ENCODE measurements around the gene RBM17.
"Not testable (repeated sequence)": the region's sequence is repeated elsewhere in the genome, so short reads cannot be mapped to it uniquely, and the experiment has no call there.

RBM17 gene

GRCh38 chr10:6134099-6134823 lies 45.4 kb downstream of the RBM17 start:
- in situ Hi-C loops (cut with MboI; ENCODE audit: low sequenced_read_pairs) = no loop called here

DNA sequence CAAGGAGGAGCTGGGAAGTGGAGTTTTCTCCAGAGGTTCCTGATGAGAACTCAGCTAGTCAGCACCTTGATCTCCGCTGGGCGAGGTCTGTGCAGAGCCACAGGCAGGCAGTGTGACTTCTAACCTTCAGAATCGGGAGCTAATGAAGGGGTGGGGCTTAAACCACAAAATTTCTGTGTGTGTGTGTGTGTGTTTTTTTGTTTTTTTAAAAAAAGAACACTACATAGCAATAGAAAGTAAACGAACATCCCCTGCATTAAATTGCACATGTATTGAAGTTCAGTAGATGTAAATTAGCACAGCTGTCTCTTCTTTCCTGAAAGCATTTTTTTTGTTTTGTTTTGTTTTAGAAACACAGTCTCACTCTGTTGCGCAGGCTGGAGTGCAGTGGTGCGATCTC lies 46.2 kb downstream of the RBM17 start:
- in situ Hi-C loops (cut with MboI; ENCODE audit: low sequenced_read_pairs) = no loop called here

DNA sequence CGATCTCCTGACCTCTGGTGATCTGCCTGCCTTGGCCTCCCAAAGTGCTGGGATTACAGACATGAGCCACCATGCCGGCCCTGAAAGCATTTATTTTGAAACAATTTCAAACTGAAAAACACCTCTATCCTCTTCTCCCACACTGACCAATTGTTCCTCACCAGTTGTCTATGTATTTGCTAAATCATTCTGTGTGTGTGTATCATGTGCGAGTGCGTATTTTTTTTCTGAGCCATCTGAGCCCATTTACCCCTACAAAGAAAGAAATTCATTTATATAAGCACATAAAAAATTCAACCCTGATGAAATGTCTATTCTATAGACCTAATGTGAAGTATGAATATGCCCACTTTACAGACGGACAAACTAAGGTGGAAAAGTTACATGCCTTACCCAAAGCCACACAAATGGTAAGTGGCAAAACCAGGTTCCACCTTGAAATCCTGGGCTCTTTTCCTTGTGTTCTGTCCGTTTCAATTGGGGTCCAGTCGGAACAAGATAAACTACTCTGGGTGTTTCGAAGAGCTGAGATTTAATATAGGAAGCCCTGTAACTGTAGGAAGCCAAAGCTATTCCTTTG lies 46.8 kb downstream of the RBM17 start:
- in situ Hi-C loops (cut with MboI; ENCODE audit: low sequenced_read_pairs) = no loop called here

- in situ Hi-C loops (cut with MboI; ENCODE audit: low sequenced_read_pairs) = no loop called here
These were observed 47.7 kb downstream of the RBM17 start for GRCh38 chr10:6136215-6137201.

GRCh38 chr10:6138456-6138855 lies 49.6 kb downstream of the RBM17 start:
- in situ Hi-C loops (cut with MboI; ENCODE audit: low sequenced_read_pairs) = no loop called here

- in situ Hi-C loops (cut with MboI; ENCODE audit: low sequenced_read_pairs) = no loop called here
These were observed 50.6 kb downstream of the RBM17 start for GRCh38 chr10:6139470-6139869.

DNA sequence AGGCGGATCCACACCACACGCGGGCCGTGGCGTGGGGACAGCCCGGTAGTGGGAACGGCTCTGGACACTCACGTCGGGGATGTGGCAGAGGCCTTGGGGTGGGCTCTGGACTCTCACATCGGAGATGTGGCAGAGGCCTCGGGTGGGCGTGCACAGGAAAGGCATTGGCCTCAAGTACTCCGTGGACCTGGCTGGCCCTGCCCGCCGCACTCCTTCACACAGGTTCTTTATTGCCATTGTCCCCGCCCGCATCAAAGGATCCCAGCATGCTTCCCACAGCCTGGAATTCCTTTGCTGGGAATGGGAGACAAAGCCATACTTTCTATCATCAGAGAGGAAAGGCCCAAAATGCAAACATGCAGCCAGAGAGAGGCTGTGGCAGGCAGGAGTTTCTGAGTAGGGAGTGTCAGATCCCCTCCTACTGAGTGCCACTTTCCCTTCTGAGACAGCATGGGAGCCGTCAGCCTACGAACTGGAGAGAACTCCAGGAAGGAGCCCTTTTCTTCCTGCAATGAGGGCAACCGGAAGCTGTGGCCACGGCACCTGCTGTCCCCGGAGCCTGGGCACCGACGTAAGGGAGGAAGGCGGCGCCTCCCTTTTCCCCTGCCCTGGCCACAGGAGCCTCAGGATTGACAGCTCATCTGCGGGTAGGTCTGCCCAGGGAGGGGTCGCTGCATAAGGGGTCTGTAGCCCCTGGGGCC lies 51.5 kb downstream of the RBM17 start:
- in situ Hi-C loops (cut with MboI; ENCODE audit: low sequenced_read_pairs) = no loop called here

DNA sequence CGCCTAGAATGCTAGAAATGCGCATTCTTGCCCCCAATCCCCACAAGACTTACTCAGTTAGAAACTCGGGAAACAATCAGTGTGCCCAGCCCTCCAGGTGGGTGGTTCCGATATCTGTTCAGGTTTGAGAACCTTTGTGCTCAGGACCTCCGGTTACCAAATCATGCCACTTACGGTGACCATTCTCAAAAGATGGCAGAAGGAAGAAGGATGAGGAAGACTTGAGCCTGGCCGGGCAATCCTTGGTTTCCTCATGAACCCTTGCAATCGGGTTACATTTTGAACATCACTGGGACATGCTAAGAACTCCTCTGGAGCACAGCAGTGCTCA lies 52.1 kb downstream of the RBM17 start:
- in situ Hi-C loops (cut with MboI; ENCODE audit: low sequenced_read_pairs) = no loop called here

GRCh38 chr10:6141296-6142151 lies 52.7 kb downstream of the RBM17 start:
- in situ Hi-C loops (cut with MboI; ENCODE audit: low sequenced_read_pairs) = no loop called here

GRCh38 chr10:6142186-6142585 lies 53.4 kb downstream of the RBM17 start:
- in situ Hi-C loops (cut with MboI; ENCODE audit: low sequenced_read_pairs) = not testable (repeated sequence)

DNA sequence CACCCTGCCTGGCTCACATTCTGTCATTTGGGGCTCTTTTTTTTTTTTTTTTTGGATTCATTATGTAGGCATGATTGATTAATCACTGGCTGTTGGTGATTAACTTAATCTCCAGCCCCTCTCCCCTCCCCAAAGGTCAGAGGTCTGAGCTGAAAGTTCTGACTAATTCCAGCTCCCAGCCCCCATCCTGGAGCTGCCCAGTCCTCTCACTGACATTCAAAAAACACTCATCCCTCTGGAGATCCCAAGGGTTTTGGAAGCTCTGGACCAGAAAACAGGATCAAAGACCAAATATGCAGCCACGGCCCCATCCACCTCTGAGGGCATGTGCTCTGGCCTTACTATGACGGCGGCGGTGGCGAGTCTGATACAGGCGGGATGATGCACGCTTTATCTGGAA lies 53.8 kb downstream of the RBM17 start:
- in situ Hi-C loops (cut with MboI; ENCODE audit: low sequenced_read_pairs) = no loop called here

DNA sequence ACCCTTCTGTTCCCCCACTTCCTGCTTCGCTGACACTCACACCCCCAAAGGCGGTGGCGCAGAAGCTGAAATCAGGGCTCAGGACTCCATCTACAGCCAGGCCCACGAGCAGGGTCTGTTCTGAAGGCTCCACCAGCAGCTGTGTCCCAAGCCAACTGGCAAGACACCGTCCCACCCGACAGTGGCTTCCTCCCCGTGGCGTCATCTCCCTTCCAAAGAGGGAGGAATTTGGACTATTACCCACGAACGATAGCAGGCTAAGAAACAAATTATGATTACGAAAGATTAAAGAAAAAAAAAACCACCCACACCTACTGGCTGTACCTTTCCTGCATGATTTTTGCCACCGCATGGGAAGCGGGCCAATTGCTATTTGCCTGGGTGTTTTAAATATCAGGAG lies 54.3 kb downstream of the RBM17 start:
- in situ Hi-C loops (cut with MboI; ENCODE audit: low sequenced_read_pairs) = no loop called here

DNA sequence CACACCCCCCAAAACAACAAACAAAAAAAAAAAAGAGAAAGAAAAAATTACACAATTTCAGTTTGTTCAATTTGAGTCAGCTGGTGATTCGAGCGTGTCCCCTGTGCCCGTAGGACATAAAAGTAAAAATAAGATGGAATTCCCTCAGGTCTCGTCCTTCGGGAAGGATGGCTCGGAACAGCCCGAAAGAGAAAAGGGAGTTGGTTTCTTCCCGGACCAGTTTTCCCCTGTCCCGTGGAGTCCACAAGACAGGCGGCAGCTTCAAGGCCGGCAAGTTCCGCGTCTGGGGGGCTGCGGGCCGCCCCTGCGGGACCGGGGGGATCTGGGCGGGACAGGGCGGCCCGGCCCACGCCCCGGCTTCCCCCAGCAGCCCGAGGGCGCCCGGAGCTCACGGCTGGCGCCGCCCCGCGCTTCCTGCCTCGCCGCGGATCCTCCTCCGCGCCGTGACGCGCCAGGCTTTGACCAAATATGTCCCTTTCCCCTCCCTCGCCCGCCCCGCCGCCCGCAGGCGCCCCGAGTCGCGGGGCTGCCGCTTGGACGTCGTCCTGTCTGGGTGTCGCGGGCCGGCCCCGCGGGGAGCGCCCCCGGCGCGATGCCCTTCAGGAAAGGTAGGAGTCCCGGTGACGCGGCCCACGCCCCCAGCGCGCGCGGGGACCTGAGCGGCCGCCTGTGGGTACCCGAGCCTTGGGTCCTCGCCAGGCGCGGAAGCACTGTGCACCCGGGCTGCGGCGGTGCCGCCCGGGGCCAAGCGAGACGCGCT lies 55.8 kb downstream of the RBM17 start:
- in situ Hi-C loops (cut with MboI; ENCODE audit: low sequenced_read_pairs) = no loop called here

DNA sequence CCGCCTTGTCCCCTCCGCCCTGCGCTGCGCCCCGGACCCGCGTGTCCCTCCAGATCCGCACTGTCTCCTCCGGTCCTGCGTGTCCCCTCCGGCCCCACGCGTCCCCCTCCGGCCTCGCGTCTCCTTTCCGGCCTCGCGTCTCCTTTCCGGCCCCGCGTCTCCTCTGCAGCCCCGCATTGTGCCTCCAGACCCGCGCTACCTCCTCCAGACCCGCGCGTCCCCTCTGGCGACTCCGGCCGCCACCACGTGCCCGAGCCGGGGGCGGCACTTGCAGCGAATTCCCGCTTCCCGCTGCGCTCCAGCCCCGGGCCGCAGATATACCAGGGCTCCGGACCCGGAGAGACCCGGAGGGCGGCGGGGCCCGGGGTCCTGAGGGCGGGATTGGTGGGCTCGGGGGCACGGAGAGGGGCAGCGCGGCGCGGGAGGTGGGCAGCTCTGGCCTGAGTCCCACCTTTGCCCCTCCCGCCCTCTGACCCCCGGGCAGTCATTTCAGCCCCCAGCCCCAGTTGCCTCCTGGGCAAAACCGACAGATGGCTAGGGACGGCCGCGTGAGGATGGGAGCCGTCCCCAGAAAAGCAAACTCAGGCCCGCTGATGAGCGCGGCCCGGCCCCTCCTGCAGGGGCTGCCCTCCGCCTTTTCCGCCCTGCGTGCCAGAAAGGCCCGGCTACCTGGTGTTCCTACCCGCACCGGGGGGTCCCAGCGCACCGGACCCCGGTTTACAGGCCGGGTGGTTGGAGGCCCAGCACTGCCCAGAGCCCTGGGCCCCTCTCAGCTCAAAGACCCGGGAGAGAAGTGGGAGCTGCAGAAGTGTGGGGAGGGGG lies 56.5 kb downstream of the RBM17 start:
- in situ Hi-C loops (cut with MboI; ENCODE audit: low sequenced_read_pairs) = no loop called here

DNA sequence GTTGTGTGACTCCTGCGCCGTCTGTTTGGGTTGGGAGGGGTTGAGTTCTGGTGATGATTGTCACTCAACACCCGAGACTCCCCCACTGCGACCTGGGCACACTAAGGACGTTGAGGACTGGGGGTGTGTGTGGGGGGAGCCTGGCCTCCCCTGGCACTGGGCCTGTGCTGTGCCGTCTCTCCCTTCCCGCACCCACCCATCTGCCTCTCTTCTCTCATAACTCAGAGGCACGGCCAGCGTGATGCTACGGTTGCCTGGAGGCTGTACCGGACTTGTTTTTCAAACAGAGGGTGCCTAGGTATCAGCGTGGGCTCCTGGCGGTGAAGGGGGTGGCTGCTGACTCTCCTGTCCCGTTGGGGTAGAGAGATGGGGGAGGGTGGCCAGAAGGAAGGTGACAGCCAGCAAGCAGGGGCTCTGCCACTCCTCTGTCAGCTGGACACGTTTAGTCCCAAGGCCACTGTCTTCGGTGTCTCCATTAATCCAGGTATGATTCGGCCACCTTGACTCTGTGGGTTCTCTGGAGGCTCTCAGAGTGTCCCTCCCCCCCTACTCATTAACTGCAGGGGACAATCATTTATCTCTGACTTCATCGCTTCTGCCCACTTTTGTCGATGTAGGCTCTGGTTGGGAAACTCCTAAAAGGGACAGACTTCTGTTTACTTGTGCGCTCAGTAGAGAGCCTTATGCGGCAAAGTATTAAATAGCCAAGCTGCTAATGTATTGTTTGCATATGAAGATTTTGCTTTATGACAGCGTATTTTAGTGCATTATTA lies 57.4 kb downstream of the RBM17 start:
- in situ Hi-C loops (cut with MboI; ENCODE audit: low sequenced_read_pairs) = no loop called here

DNA sequence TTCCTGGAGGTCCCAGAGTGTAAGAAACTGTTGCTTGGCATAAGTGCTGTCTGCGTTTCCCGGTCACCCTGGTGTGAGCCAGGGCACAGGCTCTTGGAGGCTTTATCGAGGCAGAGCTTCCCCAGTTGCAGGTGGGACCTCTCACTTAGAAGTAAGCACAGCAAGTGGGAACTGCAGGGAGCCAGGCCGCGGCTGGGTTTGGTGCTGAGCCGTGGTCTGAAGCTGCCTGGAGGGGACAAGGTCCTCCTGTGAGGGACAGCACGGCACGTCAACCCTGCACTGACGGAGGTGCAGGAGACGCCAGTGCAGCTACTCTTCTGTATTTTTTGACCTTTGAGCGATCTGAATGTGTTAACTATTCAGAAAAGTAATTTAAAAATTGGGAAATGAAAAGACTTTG lies 58.1 kb downstream of the RBM17 start:
- in situ Hi-C loops (cut with MboI; ENCODE audit: low sequenced_read_pairs) = no loop called here

DNA sequence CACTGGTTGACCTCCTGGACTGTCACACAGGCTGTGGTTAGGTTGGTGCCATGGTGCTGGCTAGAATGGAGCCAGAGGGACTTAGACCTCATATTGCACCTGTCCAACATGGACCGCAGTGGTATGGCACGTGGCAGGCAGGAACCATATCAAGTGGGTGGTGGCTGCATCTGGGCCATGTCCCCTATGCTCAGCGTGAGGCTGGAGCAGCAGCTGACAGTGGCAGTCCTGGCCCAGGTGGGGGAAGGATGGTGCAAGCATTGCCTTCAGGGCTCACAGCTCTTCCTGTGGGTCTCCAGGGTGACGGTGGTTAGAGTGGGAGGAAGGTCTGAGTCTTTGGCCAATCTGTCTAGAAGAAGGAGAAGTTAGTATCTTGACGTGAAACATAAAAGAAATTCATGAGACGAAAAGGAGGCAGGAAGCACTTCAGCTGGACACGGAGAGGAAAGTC lies 59.4 kb downstream of the RBM17 start:
- in situ Hi-C loops (cut with MboI; ENCODE audit: low sequenced_read_pairs) = no loop called here

GRCh38 chr10:6148908-6149307 lies 60.1 kb downstream of the RBM17 start:
- in situ Hi-C loops (cut with MboI; ENCODE audit: low sequenced_read_pairs) = no loop called here

Measured in hTERT RPE-1 (cell line).